ENCODE results near the gene ARHGAP10. TPM values are rescaled to one million over a fixed set of nuclear protein-coding genes. Genes with fewer than 3 reads are reported as not detected.

The ARHGAP10 gene
- total RNA-seq, 4 donors from 2014 or later = 26.5 to 117 (median 29.7) TPM

DNA sequence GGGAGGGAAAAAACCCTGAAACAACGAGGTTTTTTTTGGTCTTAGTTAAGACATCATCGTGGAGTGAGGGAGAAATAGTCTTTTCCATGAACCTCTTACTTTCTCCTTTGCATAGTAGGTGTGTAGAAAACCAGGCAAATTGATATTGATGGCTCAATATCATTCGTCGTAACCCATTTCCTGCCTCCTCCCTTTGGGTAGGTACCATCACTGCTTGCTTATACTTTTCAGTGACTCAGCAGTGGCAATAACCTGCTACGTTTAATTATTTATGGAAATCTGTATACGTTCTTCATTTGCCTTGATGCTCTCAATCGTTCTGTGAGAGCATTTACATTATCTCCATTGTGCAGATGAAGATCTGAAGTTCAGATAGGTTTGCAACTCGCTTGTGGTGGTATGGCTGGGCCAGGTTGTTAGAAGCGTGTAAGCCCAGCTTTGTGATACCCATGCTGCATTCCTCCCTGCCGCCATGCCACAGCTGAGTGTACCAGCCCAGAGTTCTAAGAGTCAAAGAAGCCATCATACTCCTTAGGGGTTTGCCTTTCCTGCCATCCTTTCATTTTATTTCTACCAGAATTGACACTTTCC, 212.9 kb downstream of the ARHGAP10 start:
- TF ChIP-seq POLR2A (IDR thresholded peaks at IDR 0.05) = no peak
- TF ChIP-seq CTCF (IDR thresholded peaks at IDR 0.05) = no peak
- Histone ChIP-seq H3K4me3 (no peak overlapping the region), H3K9me3 (no peaks in the 10 kb centered on the region), H3K4me1 (peaks cover 0 to 10% (median 3%) of the 10 kb centered on the region in 3 donors), H3K36me3 (peaks cover 0 to 66% (median 5%) of the 10 kb centered on the region in 3 donors), H3K27me3 (no peaks in the 10 kb centered on the region), H3K27ac (no peak overlapping the region)
- no peak for DNase-seq
- 86 to 88% methylated on average over 10 of the region's 10 CpGs for WGBS, 2 donors
- intact Hi-C loops (cut with DNase I) = no loop called here

- H3K27ac ChIP-seq = no peak overlapping the region
- H3K9me3 ChIP-seq = no peaks in the 10 kb centered on the region
- H3K36me3 ChIP-seq = peaks cover 0 to 77% (median 5%) of the 10 kb centered on the region in 3 donors
- no peak for DNase-seq
- intact Hi-C loops (cut with DNase I) = no loop called here
- no peak overlapping the region for H3K4me3 ChIP-seq
- 96 to 98% methylated on average over 4 to 5 of the region's 5 CpGs for WGBS, 2 donors
- no peaks in the 10 kb centered on the region for H3K27me3 ChIP-seq
- peaks cover 0 to under 1% (median 0%) of the 10 kb centered on the region in 3 donors for H3K4me1 ChIP-seq
- TF ChIP-seq CTCF (IDR thresholded peaks at IDR 0.05) (no peak), POLR2A (IDR thresholded peaks at IDR 0.05) (no peak)
Measured at GRCh38 chr4:147948336-147948735, 216.4 kb downstream of the ARHGAP10 start.

DNA sequence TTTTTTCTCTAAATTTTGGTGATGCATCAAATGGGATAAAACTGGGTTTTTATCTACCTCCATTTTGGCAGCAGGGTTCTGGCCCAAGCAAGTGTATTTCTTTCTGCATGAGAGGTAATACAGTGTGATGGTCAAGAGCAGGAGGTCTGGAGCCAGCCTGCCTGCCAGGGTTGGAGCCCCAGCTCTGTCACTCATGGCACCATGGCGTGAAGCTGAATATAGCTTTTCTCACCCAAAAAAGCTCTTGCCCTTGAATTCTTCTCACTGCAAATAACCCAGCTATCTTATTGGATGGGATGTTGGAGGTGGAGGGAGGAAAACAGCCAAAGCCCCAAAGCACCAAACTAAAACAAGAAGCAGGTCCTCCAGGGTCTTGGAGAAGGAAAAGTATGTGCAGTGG, 218.4 kb downstream of the ARHGAP10 start:
- H3K4me1 ChIP-seq = peaks cover 0 to 3% (median 0%) of the 10 kb centered on the region in 3 donors
- WGBS, 2 donors = 71 to 100% methylated on average over 1 of the region's 1 CpG

GRCh38 chr4:147950841-147951240, 219.0 kb downstream of the ARHGAP10 start:
- WGBS, 2 donors = 29 to 30% methylated on average over 2 of the region's 2 CpGs
- H3K4me1 ChIP-seq = peaks cover 0 to 9% (median under 1%) of the 10 kb centered on the region in 3 donors
- H3K27me3 ChIP-seq = no peaks in the 10 kb centered on the region
- intact Hi-C loops (cut with DNase I) = no loop called here
- H3K4me3 ChIP-seq = no peak overlapping the region
- no peak for TF ChIP-seq CTCF (IDR thresholded peaks at IDR 0.05)
- TF ChIP-seq POLR2A (IDR thresholded peaks at IDR 0.05) = no peak
- H3K27ac ChIP-seq = no peak overlapping the region
- no peaks in the 10 kb centered on the region for H3K9me3 ChIP-seq
- no peak for DNase-seq
- H3K36me3 ChIP-seq = peaks cover 0 to 65% (median 5%) of the 10 kb centered on the region in 3 donors

More for the DNA sequence above, 218.4 kb downstream of the ARHGAP10 start:
- intact Hi-C loops (cut with DNase I) = no loop called here
- Histone ChIP-seq H3K9me3 (no peaks in the 10 kb centered on the region), H3K4me3 (no peak overlapping the region), H3K27ac (no peak overlapping the region), H3K27me3 (no peaks in the 10 kb centered on the region), H3K36me3 (peaks cover 0 to 70% (median 5%) of the 10 kb centered on the region in 3 donors)
- no peak for DNase-seq
- no peak for TF ChIP-seq POLR2A (IDR thresholded peaks at IDR 0.05)
- no peak for TF ChIP-seq CTCF (IDR thresholded peaks at IDR 0.05)

DNA sequence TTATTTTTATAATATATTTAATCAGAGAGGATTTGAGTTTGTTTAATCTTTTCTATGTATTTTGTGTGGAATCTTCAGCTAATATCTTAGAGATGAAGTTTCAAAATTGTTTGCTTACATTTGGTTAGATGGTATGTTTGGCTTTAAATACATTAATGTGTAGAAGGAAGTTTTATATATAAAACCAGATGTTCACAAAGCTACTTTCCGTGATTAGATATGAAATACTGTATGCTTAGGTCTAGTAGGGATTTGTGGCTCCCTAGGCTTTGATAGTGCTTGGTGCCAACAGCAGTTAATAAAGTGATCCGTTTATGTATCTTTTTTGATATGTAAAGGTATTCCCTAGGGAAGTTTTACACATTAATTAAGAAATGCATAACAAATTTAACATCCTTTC, 223.0 kb downstream of the ARHGAP10 start:
- Histone ChIP-seq H3K27ac (no peak overlapping the region), H3K9me3 (no peaks in the 10 kb centered on the region), H3K4me3 (no peak overlapping the region), H3K36me3 (peaks cover 0 to 32% (median 0%) of the 10 kb centered on the region in 3 donors), H3K27me3 (no peaks in the 10 kb centered on the region), H3K4me1 (peaks cover 0 to 38% (median 7%) of the 10 kb centered on the region in 3 donors)
- intact Hi-C loops (cut with DNase I) = no loop called here
- no peak for DNase-seq
- WGBS, 2 donors = 81 to 89% methylated on average over 2 of the region's 2 CpGs
- TF ChIP-seq POLR2A (IDR thresholded peaks at IDR 0.05) (no peak), CTCF (IDR thresholded peaks at IDR 0.05) (no peak)

Measured in esophagus squamous epithelium (tissue), 5 donors.